ENCODE measurements around the gene CA7. TPM values are rescaled to one million over a fixed set of nuclear protein-coding genes. Genes with fewer than 3 reads are reported as not detected.

The CA7 gene
- total and polyA plus RNA-seq, 2 donors (not counting 1 experiment from before 2014, with no cell fraction given) = not detected

- no peaks in the 10 kb centered on the region for H3K27me3 ChIP-seq (ENCODE audit: control insufficient read depth, insufficient read depth, low read length)
- H3K4me3 ChIP-seq (replicated peaks in 1 of 4; ENCODE audit: control extremely low read depth in 1 of 4, insufficient read depth in 1 of 4, low read depth in 3 of 4, low read length in 4 of 4) = peak within 1 kb of the TSS; percentile 66 to 96 (median 88)
- H3K27ac ChIP-seq (ENCODE audit: insufficient read depth, low read length) = peak within 1 kb of the TSS; percentile 84
- H4K20me1 ChIP-seq (ENCODE audit: control insufficient read depth, extremely low read depth, insufficient read depth, low read length) = no peaks in the 10 kb centered on the region
- H3K36me3 ChIP-seq (ENCODE audit: control insufficient read depth, insufficient read depth, low read length) = peaks cover 8% of the 10 kb centered on the region
- no peak for TF ChIP-seq CTCF (conservative IDR thresholded peaks at IDR 0.05 in 1 of 2, IDR thresholded peaks at IDR 0.05 in 1 of 2; ENCODE audit: low read depth in 1 of 2, low read length in 2 of 2)
- no peak for TF ChIP-seq EZH2 (IDR thresholded peaks at IDR 0.05; ENCODE audit: low read length, missing control alignments)
- peak; percentile 90 to 95 for DNase-seq (ENCODE audit: low read depth in 2 of 2)
- peaks cover 6% of the 10 kb centered on the region for H3K79me2 ChIP-seq (ENCODE audit: control insufficient read depth, insufficient read depth, low read length)
- no peaks in the 10 kb centered on the region for H3K4me1 ChIP-seq (ENCODE audit: control insufficient read depth, extremely low read depth, insufficient read depth, low read length)
- peak within 1 kb of the TSS; percentile 86 for H3K4me2 ChIP-seq (ENCODE audit: extremely low read depth, insufficient read depth, low read length)
- H3K9me3 ChIP-seq (ENCODE audit: control insufficient read depth, insufficient read depth, low read depth, low read length) = no peaks in the 10 kb centered on the region
- peak within 1 kb of the TSS; percentile 82 for H3K9ac ChIP-seq (ENCODE audit: insufficient read depth, low read length)
- peak within 1 kb of the TSS; percentile 99 for H2AFZ ChIP-seq (ENCODE audit: low read length)
Measured at GRCh38 chr16:66880288-66881013, 36.2 kb downstream of the CA7 start, which contains the start of gene PDP2. Gene PDP2 (plus strand): TSS chr16:66880515. CDS start chr16:66884285, 3,770 bp downstream.

- peaks cover 10% of the 10 kb centered on the region for H3K36me3 ChIP-seq (ENCODE audit: control insufficient read depth, insufficient read depth, low read length)
- peak overlapping the region; percentile 84 for H3K27ac ChIP-seq (ENCODE audit: insufficient read depth, low read length)
- no peaks in the 10 kb centered on the region for H3K4me1 ChIP-seq (ENCODE audit: control insufficient read depth, extremely low read depth, insufficient read depth, low read length)
- peak overlapping the region; percentile 86 for H3K4me2 ChIP-seq (ENCODE audit: extremely low read depth, insufficient read depth, low read length)
- H2AFZ ChIP-seq (ENCODE audit: low read length) = peak overlapping the region; percentile 99
- H3K9ac ChIP-seq (ENCODE audit: insufficient read depth, low read length) = peak overlapping the region; percentile 82
- DNase-seq (ENCODE audit: low read depth in 2 of 2) = peak in 1 of 2 donors; percentile 12
- H3K4me3 ChIP-seq (replicated peaks in 1 of 4; ENCODE audit: control extremely low read depth in 1 of 4, insufficient read depth in 1 of 4, low read depth in 3 of 4, low read length in 4 of 4) = peak overlapping the region; percentile 66 to 96 (median 88)
- TF ChIP-seq CTCF (conservative IDR thresholded peaks at IDR 0.05 in 1 of 2, IDR thresholded peaks at IDR 0.05 in 1 of 2; ENCODE audit: low read depth in 1 of 2, low read length in 2 of 2) (no peak), EZH2 (IDR thresholded peaks at IDR 0.05; ENCODE audit: low read length, missing control alignments) (no peak)
- H3K9me3 ChIP-seq (ENCODE audit: control insufficient read depth, insufficient read depth, low read depth, low read length) = no peaks in the 10 kb centered on the region
- no peaks in the 10 kb centered on the region for H3K27me3 ChIP-seq (ENCODE audit: control insufficient read depth, insufficient read depth, low read length)
- H3K79me2 ChIP-seq (ENCODE audit: control insufficient read depth, insufficient read depth, low read length) = peaks cover 6% of the 10 kb centered on the region
- H4K20me1 ChIP-seq (ENCODE audit: control insufficient read depth, extremely low read depth, insufficient read depth, low read length) = no peaks in the 10 kb centered on the region
Measured at GRCh38 chr16:66881014-66881417, 36.8 kb downstream of the CA7 start.

GRCh38 chr16:66881560-66881959 lies 37.3 kb downstream of the CA7 start:
- no peaks in the 10 kb centered on the region for H4K20me1 ChIP-seq (ENCODE audit: control insufficient read depth, extremely low read depth, insufficient read depth, low read length)
- DNase-seq (ENCODE audit: low read depth in 2 of 2) = no peak
- H3K27ac ChIP-seq (ENCODE audit: insufficient read depth, low read length) = no peak overlapping the region
- no peaks in the 10 kb centered on the region for H3K4me1 ChIP-seq (ENCODE audit: control insufficient read depth, extremely low read depth, insufficient read depth, low read length)
- peaks cover 6% of the 10 kb centered on the region for H3K79me2 ChIP-seq (ENCODE audit: control insufficient read depth, insufficient read depth, low read length)
- H2AFZ ChIP-seq (ENCODE audit: low read length) = no peak overlapping the region
- no peaks in the 10 kb centered on the region for H3K9me3 ChIP-seq (ENCODE audit: control insufficient read depth, insufficient read depth, low read depth, low read length)
- peak overlapping the region; percentile 86 for H3K4me2 ChIP-seq (ENCODE audit: extremely low read depth, insufficient read depth, low read length)
- peak overlapping the region in 3 of 4 experiments; percentile 4 to 85 (median 66) for H3K4me3 ChIP-seq (replicated peaks in 1 of 4; ENCODE audit: control extremely low read depth in 1 of 4, insufficient read depth in 1 of 4, low read depth in 3 of 4, low read length in 4 of 4)
- no peak overlapping the region for H3K9ac ChIP-seq (ENCODE audit: insufficient read depth, low read length)
- H3K36me3 ChIP-seq (ENCODE audit: control insufficient read depth, insufficient read depth, low read length) = peaks cover 12% of the 10 kb centered on the region
- TF ChIP-seq CTCF (conservative IDR thresholded peaks at IDR 0.05 in 1 of 2, IDR thresholded peaks at IDR 0.05 in 1 of 2; ENCODE audit: low read depth in 1 of 2, low read length in 2 of 2) = no peak
- TF ChIP-seq EZH2 (IDR thresholded peaks at IDR 0.05; ENCODE audit: low read length, missing control alignments) = no peak
- H3K27me3 ChIP-seq (ENCODE audit: control insufficient read depth, insufficient read depth, low read length) = no peaks in the 10 kb centered on the region

Measured in fibroblast of lung (primary cell).